Raji (cell line): ENCODE measurements around the gene PELI2.

Experiments used
- POLR2A ChIP-seq: IDR thresholded peaks from 2 replicates; pipeline ENCODE4 v1.6.1; 2011; ENCODE audit warnings: low read depth, low read length, control low read depth; ENCODE audit not compliant: insufficient read depth

PELI2 gene

GRCh38 chr14:56197150-56197549 lies 78.9 kb downstream of the PELI2 start:
- no peak for TF ChIP-seq POLR2A

- TF ChIP-seq POLR2A, result no peak
Observed at GRCh38 chr14:56198438-56198837, 80.2 kb downstream of the PELI2 start.

DNA sequence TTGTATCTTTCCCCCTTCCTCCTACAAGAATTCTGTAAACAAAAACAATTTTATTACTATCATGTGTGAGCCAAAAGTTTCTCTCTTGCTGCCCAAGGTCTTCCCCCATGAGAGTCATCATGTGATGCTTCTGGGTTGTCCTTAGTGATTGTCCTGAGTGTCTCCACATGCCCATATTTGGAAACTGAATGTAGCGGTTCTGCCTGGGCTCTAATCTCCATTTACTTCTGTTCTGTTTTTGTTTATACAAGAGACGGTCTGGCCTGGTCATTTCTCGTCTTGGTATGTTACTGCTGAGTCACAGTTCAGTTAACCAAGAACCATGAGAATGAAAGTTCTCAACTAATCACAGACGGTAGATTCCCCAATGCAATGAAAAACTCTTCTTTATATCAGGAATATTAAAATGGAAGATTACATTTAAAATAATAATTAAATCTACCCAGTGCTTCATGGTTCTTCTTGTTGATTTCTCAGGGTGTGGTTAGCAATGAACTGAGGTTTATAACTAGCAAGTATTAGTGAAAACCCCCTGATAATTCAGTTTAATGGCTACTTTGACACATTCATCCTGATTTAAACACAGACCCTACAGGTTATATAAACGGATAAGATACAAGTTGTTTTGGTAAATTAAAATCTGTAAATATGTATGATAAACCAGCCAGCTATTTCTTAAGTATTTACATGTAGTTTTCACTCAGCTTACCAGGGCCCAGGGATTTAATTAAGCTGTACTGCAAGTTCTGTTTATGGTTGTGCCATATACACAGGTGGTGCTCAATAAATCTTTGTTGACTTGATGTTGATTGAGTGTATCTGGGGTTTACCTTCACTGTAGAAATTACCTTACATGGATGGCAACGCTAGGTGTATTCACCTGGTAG lies 81.1 kb downstream of the PELI2 start:
- no peak for TF ChIP-seq POLR2A

GRCh38 chr14:56199982-56200577 lies 81.9 kb downstream of the PELI2 start:
- TF ChIP-seq POLR2A, result no peak

GRCh38 chr14:56202256-56202655 lies 84.0 kb downstream of the PELI2 start:
- TF ChIP-seq POLR2A, result no peak

DNA sequence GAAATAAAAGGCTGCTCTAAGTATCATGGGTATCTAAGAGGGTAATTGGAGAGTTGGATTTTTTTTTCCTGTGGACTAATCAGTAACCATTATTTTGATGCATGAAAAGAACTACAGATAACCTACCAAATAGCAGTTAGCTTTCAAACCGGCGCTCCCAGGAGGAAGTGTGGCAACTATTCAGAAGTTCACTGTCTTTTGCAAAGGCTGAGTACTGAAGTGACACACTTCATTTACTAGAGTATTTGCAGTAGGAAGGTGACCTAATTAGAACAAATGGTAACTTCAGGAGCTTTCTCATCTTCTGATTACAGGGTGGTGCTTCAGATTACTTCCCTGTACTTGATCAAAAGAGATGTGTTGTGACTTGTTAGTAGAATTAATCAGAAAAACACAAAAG lies 87.7 kb downstream of the PELI2 start:
- TF ChIP-seq POLR2A, result no peak

DNA sequence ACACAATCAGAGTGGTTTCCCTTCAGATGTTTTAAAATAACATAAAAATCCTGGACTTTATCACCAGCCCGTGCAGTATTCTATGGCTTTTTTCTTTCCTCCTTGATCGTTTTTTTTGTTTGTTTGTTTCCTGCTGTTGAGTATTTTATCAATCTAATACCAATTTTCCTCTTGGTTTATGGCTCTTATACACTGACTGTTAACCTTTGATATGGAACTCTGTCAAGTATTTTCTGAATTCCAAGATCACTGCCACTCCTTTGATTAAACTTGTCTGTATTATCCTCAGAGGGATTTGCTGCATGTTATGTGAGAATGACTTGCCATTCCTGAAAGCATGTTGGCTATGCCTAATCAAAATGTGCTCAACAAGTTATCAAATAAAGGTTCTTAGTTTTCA lies 88.4 kb downstream of the PELI2 start:
- no peak for TF ChIP-seq POLR2A

GRCh38 chr14:56207626-56208292 lies 89.5 kb downstream of the PELI2 start:
- TF ChIP-seq POLR2A, result no peak

GRCh38 chr14:56208520-56208919 lies 90.3 kb downstream of the PELI2 start:
- TF ChIP-seq POLR2A, result no peak

GRCh38 chr14:56210571-56210970 lies 92.4 kb downstream of the PELI2 start:
- TF ChIP-seq POLR2A, result no peak

- TF ChIP-seq POLR2A, result no peak
Observed at GRCh38 chr14:56211084-56211483, 92.9 kb downstream of the PELI2 start.

DNA sequence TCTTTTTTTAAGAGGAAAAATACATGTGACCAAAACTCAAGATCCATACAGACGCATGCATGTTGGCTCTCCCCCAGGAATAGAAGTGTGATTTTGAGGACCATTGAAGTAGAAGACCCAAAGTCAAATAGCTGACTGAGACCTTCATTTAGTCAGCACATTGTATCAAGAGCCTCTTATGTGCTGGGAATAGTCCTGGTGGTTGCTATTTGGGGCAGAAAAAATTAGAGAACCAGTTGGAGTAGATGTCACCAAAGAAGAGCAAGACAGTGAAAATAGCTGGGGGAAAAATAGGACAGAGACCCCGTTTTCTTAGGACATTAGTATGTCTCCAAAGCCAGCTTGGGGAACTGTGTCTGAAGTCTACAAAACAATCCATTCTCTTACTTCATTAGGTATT lies 93.6 kb downstream of the PELI2 start:
- TF ChIP-seq POLR2A, result no peak

DNA sequence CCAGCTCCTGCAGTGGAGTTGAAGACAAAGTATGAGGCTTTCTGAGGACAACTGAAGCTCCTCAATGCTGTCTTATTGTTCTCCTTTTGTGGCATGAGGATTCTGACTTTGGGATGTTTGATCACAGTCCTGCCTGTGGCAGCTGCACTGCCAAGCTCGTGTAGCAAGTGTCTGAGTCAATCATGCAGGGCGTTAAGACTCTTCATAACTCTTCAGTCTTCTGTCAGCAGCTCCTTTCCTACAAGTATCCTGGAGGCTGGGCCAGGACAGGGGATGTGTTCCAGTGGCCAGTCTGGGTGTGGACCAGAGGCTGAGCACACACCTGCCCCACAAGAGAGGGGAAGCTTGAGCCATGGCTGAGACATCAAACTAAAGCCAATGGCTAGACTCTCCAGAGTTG lies 94.3 kb downstream of the PELI2 start:
- TF ChIP-seq POLR2A, result no peak

DNA sequence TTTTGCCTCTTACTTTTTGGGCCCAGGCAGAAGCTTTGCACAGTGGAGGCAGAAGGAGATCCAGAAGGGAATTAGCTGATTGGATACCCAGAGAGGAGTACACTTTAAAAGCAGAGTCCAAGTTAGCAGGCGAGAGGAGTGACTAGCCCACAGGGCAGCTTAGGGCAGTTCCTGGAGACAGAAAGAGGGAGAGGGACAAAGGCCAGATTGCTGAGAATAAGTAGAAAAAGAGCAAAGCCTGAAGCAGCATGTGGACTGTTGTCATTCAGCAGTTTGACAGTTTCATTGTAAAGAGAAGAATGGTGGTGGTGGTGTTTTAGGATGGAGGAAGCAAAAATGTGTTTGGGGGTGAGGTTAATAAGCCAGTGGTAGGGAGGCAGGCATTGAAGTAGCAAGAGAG lies 95.1 kb downstream of the PELI2 start:
- TF ChIP-seq POLR2A, result no peak

GRCh38 chr14:56215180-56215579 lies 97.0 kb downstream of the PELI2 start:
- TF ChIP-seq POLR2A, result no peak
